Measurements from ENCODE around the gene VPS16. TPM values are rescaled to one million over a fixed set of nuclear protein-coding genes. Genes with fewer than 3 reads are reported as not detected.

Gene VPS16
- total and polyA plus RNA-seq, 2 experiments from 2014 or later, result 24.2 to 35.2 TPM

DNA sequence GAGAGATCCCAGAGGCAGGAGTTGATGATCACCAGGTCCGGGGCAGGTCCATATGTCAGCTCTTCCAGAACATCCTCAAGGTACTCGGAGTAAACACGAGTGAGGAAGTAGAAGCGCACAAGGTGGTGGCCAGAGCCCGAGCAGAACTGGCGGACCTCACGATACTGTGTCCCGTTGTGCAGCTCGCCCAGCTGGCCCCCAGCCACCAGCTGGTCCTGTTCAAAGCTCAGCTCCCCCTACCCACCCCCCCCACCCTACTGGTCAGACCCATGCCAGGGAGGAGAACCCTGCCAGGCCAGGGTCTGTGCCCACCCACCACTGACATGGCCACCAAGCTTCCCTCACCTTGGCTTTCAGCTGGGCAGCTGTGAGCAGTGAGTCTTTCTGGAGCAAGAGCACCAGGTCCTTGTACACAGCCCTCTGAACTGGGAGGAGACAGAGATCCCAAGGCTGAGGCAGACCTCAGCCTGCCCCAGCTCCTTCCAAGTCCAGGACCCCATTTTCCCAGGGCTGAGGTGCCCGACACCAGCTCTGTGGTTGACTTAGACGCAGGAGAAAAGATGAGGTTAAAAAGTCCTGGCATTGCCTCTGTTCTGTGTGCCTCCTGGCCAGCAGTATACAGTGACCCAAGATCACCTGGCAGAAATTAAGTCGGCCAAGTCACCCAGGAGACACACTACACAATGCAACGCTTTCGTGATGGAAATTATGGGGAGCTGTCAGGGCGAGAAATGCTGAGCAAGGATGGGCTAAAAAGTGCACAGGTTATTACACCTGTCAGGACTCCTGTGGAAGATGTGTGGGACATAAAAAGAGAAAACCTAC, 1.5 kb upstream of the VPS16 start:
- TF ChIP-seq EZH2phosphoT487 (IDR thresholded peaks at IDR 0.05; ENCODE audit: insufficient read depth, low read depth) (no peak), EZH2 (IDR thresholded peaks at IDR 0.05; ENCODE audit: insufficient read depth, poor library complexity, severe bottlenecking) (no peak)
- no peaks in the 10 kb centered on the region for H3K4me1 ChIP-seq (ENCODE audit: insufficient read depth)
- in situ Hi-C loops (cut with MboI), result no loop called here
- WGBS, 2 experiments (ENCODE audit: low coverage in 1 of 2, low lambda C conversion rate in 2 of 2, missing lambda C conversion rate in 2 of 2), result 95 to 97% methylated on average over 10 to 15 of the region's 15 CpGs
- no peaks in the 10 kb centered on the region for H3K27me3 ChIP-seq (replicated peaks; ENCODE audit: insufficient read depth)
- no peak overlapping the region for H3K9ac ChIP-seq
- no peak for DNase-seq
- no peak overlapping the region for H3K27ac ChIP-seq
- no peaks in the 10 kb centered on the region for H3K9me3 ChIP-seq (ENCODE audit: low read depth)
- H3K79me2 ChIP-seq (ENCODE audit: insufficient read depth), result peaks cover 39% of the 10 kb centered on the region
- no peaks in the 10 kb centered on the region for H3K36me3 ChIP-seq (ENCODE audit: low read depth)
- no peaks in the 10 kb centered on the region for H4K20me1 ChIP-seq (ENCODE audit: insufficient read depth)
- no peak overlapping the region for H2AFZ ChIP-seq
- H3F3A ChIP-seq (ENCODE audit: insufficient read depth), result 0 out of 2 replicates have a peak, but pooled peaks cover 2% of the 10 kb centered on the region
- no peaks in the 10 kb centered on the region for H3K9me2 ChIP-seq (ENCODE audit: insufficient read depth)
- no peak overlapping the region for H3K4me2 ChIP-seq (ENCODE audit: unreplicated experiment)
- H3K4me3 ChIP-seq, result no peak overlapping the region

- Histone ChIP-seq H3K9ac (peak overlapping the region; percentile 87), H3F3A (ENCODE audit: insufficient read depth) (no peaks in the 10 kb centered on the region), H3K4me3 (peak overlapping the region; percentile 90), H3K9me3 (ENCODE audit: low read depth) (no peaks in the 10 kb centered on the region), H2AFZ (peak overlapping the region; percentile 94), H3K27me3 (replicated peaks; ENCODE audit: insufficient read depth) (no peaks in the 10 kb centered on the region), H3K4me1 (ENCODE audit: insufficient read depth) (no peaks in the 10 kb centered on the region), H3K9me2 (ENCODE audit: insufficient read depth) (no peaks in the 10 kb centered on the region), H3K36me3 (ENCODE audit: low read depth) (no peaks in the 10 kb centered on the region), H3K4me2 (ENCODE audit: unreplicated experiment) (peak overlapping the region; percentile 79), H3K79me2 (ENCODE audit: insufficient read depth) (peaks cover 40% of the 10 kb centered on the region), H3K27ac (no peak overlapping the region), H4K20me1 (ENCODE audit: insufficient read depth) (no peaks in the 10 kb centered on the region)
- 87 to 96% methylated on average over 18 to 21 of the region's 21 CpGs for WGBS, 2 experiments (ENCODE audit: low coverage in 1 of 2, low lambda C conversion rate in 2 of 2, missing lambda C conversion rate in 2 of 2)
- TF ChIP-seq EZH2phosphoT487 (IDR thresholded peaks at IDR 0.05; ENCODE audit: insufficient read depth, low read depth) (no peak), EZH2 (IDR thresholded peaks at IDR 0.05; ENCODE audit: insufficient read depth, poor library complexity, severe bottlenecking) (no peak)
- no peak for DNase-seq
- in situ Hi-C loops (cut with MboI), result no loop called here
These were observed 810 bp upstream of the VPS16 start for GRCh38 chr20:2839732-2840137.

- H3K9ac ChIP-seq, result peak overlapping the region; percentile 87
- peak; percentile 85 for DNase-seq
- in situ Hi-C loops (cut with MboI), result no loop called here
These were observed 504 bp downstream of the VPS16 start for GRCh38 chr20:2840967-2841531.

GRCh38 chr20:2845607-2846006, 5.1 kb downstream of the VPS16 start:
- H3K79me2 ChIP-seq (ENCODE audit: insufficient read depth), result peaks cover 30% of the 10 kb centered on the region
- no peaks in the 10 kb centered on the region for H3K9me2 ChIP-seq (ENCODE audit: insufficient read depth)
- TF ChIP-seq EZH2 (IDR thresholded peaks at IDR 0.05; ENCODE audit: insufficient read depth, poor library complexity, severe bottlenecking), result no peak
- TF ChIP-seq EZH2phosphoT487 (IDR thresholded peaks at IDR 0.05; ENCODE audit: insufficient read depth, low read depth), result no peak
- no peaks in the 10 kb centered on the region for H3K27me3 ChIP-seq (replicated peaks; ENCODE audit: insufficient read depth)
- 91 to 100% methylated on average over 2 of the region's 2 CpGs for WGBS, 2 experiments (ENCODE audit: low coverage in 1 of 2, low lambda C conversion rate in 2 of 2, missing lambda C conversion rate in 2 of 2)
- no peak overlapping the region for H2AFZ ChIP-seq
- no peak overlapping the region for H3K9ac ChIP-seq
- no peaks in the 10 kb centered on the region for H3F3A ChIP-seq (ENCODE audit: insufficient read depth)
- in situ Hi-C loops (cut with MboI), result no loop called here
- H3K4me3 ChIP-seq, result no peak overlapping the region
- H3K27ac ChIP-seq, result no peak overlapping the region
- H3K4me2 ChIP-seq (ENCODE audit: unreplicated experiment), result no peak overlapping the region
- H4K20me1 ChIP-seq (ENCODE audit: insufficient read depth), result no peaks in the 10 kb centered on the region
- no peaks in the 10 kb centered on the region for H3K4me1 ChIP-seq (ENCODE audit: insufficient read depth)
- no peak for DNase-seq
- H3K36me3 ChIP-seq (ENCODE audit: low read depth), result no peaks in the 10 kb centered on the region
- no peaks in the 10 kb centered on the region for H3K9me3 ChIP-seq (ENCODE audit: low read depth)

More at GRCh38 chr20:2840967-2841531, 504 bp downstream of the VPS16 start:
- H4K20me1 ChIP-seq (ENCODE audit: insufficient read depth), result no peaks in the 10 kb centered on the region
- H3K4me3 ChIP-seq, result peak overlapping the region; percentile 90
- H3K9me2 ChIP-seq (ENCODE audit: insufficient read depth), result no peaks in the 10 kb centered on the region
- no peaks in the 10 kb centered on the region for H3K36me3 ChIP-seq (ENCODE audit: low read depth)
- H3K79me2 ChIP-seq (ENCODE audit: insufficient read depth), result peaks cover 40% of the 10 kb centered on the region
- H2AFZ ChIP-seq, result peak overlapping the region; percentile 93
- peak overlapping the region; percentile 87 for H3K4me2 ChIP-seq (ENCODE audit: unreplicated experiment)
- H3K27me3 ChIP-seq (replicated peaks; ENCODE audit: insufficient read depth), result no peaks in the 10 kb centered on the region
- H3F3A ChIP-seq (ENCODE audit: insufficient read depth), result no peaks in the 10 kb centered on the region
- H3K27ac ChIP-seq, result peak overlapping the region; percentile 57
- 1% methylated on average over 25 to 33 of the region's 33 CpGs for WGBS, 2 experiments (ENCODE audit: low coverage in 1 of 2, low lambda C conversion rate in 2 of 2, missing lambda C conversion rate in 2 of 2)
- H3K4me1 ChIP-seq (ENCODE audit: insufficient read depth), result no peaks in the 10 kb centered on the region
- TF ChIP-seq EZH2 (IDR thresholded peaks at IDR 0.05; ENCODE audit: insufficient read depth, poor library complexity, severe bottlenecking), result no peak
- TF ChIP-seq EZH2phosphoT487 (IDR thresholded peaks at IDR 0.05; ENCODE audit: insufficient read depth, low read depth), result no peak
- H3K9me3 ChIP-seq (ENCODE audit: low read depth), result no peaks in the 10 kb centered on the region
